Epithelial cell of prostate (primary cell): ENCODE data around the gene NTN5.
A peak's percentile ranks its signal among the peaks of the same experiment; 100 is the strongest.

Experiments used
- DNase-seq: peaks from one replicate; pipeline ENCODE4 v3.0.0-alpha.2; 2011; ENCODE audit warnings: low read depth, low spot score
- H3K27ac ChIP-seq: fragments of 450-650 bp; 2 replicates; pipeline ENCODE4 v1.5.1; 2017; ENCODE audit warnings: mild to moderate bottlenecking

NTN5 gene

DNA sequence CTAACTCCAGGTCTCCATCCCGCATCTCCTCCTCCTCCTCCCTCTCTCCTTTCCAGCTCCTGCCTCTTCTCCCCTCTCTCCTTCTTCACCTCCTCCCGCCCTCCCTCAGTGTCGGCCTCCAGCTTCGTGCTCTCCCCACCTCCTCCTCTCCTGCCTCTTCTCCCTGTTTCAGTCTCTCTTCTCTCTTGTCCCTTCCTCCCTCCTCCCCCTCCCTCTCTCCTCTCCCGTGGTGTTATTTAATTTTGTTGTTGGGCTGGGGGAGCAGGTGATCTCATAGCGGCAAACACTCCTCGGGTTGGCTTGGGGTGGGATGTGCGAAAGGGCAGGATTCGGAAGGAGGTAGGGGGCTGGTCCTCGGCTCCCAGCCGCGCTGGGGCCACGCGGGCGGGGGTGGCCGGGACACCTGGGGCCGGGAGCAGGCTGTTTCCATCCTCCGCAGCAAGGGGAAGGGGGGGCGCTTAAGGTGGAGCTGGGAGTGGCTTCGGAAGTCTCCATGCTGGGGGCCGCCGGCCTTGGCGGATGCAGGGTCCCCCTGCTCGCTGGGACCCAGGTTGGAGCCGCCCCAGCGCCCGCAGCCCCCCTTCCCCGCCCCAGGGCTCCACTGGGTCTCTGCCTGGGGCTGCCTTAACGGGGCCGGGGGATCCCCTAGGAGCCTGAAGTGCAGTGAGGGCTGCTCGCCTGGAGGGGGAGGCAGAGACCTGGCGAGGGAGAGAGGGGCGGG, 26.7 kb downstream of the NTN5 start, which contains the start of gene CA11:
TSS of gene CA11 (minus strand) at position 187 of the 721 bp plus-strand sequence. CDS start 555 bp downstream, outside the sequence.
- H3K27ac ChIP-seq: no peak within 1 kb of the TSS
- DNase-seq: no peak

DNA sequence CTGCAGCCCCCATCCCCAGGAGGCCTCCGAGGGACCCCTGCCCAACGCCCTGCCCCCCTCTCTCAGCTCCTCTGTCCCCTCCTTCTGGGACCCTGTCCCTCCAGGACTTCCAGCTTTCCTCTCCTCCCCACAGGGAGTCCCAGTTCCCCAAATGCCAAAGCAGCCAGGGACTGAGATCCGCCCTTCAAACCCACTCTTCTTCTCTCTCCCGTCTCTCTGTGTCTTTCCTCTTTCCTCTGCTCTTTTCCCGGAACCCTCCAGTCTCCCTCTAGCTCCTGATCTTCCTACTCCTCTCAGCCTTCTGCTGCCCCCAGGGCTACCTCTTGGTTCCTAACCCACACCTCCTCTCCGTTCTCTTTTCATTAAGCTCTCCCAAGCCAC, 27.2 kb downstream of the NTN5 start:
- no peak overlapping the region for H3K27ac ChIP-seq

GRCh38 chr19:48644839-48645619, 27.8 kb downstream of the NTN5 start:
- no peak overlapping the region for H3K27ac ChIP-seq
- no peak for DNase-seq

More for the DNA sequence above, 27.2 kb downstream of the NTN5 start:
- no peak for DNase-seq

DNA sequence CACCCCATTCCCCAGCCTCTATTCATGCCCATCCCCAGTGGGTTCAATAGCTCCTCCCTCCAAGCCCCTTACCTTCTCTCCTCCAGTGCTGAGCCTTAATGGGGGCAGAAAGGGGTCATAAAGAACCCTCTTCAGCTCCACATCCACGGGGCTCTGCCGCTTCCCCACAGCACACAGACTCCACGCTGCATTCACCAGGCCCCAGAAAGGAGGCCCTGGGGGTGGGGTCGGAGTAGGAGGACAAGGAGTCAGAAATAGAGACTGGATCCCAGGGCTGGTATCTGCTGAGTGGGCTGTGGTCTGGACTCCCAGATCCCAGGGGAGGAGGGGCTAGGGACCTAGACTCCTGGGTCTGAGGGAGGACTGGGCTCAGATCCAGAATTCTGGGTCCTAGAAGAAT, 28.5 kb downstream of the NTN5 start:
- DNase-seq: no peak
- no peak overlapping the region for H3K27ac ChIP-seq

DNA sequence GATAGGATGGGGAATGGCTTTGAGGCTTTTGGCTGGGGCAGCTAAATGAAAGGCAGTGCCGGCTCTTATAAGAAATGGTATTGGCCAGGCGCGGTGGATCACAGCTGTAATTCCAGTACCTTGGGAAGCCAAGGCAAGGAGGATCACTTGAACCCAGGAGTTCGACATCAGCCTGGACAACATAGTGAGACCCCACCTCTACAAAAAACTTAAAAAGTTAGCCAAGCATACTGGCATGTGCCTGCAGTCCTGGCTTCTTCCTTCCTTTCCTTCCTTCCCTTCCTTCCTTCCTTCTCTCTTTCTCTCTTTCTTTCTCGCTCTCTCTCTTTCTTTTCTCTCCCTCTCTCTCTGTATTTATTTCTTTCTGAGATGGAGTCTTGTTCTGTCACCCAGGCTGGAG, 30.0 kb downstream of the NTN5 start:
- no peak for DNase-seq
- no peak overlapping the region for H3K27ac ChIP-seq

GRCh38 chr19:48641850-48642249, 31.0 kb downstream of the NTN5 start:
- DNase-seq: no peak
- H3K27ac ChIP-seq: no peak overlapping the region

GRCh38 chr19:48639483-48640375, 33.1 kb downstream of the NTN5 start:
- no peak overlapping the region for H3K27ac ChIP-seq
- no peak for DNase-seq

GRCh38 chr19:48638831-48639381, 33.9 kb downstream of the NTN5 start:
- no peak for DNase-seq
- H3K27ac ChIP-seq: no peak overlapping the region

GRCh38 chr19:48637948-48638830, 34.6 kb downstream of the NTN5 start:
- peak overlapping the region; percentile 91 for H3K27ac ChIP-seq
- peak; percentile 82 for DNase-seq

- peak overlapping the region; percentile 91 for H3K27ac ChIP-seq
- DNase-seq: peak; percentile 90
Measured at GRCh38 chr19:48637449-48637947, 35.3 kb downstream of the NTN5 start.

GRCh38 chr19:48636859-48637448, 35.9 kb downstream of the NTN5 start, which contains the start of gene DBP:
Gene DBP, minus strand, starts transcription at chr19:48637379. Its CDS starts 385 bp downstream, at chr19:48636994.
- peak within 1 kb of the TSS; percentile 91 for H3K27ac ChIP-seq
- no peak for DNase-seq

DNA sequence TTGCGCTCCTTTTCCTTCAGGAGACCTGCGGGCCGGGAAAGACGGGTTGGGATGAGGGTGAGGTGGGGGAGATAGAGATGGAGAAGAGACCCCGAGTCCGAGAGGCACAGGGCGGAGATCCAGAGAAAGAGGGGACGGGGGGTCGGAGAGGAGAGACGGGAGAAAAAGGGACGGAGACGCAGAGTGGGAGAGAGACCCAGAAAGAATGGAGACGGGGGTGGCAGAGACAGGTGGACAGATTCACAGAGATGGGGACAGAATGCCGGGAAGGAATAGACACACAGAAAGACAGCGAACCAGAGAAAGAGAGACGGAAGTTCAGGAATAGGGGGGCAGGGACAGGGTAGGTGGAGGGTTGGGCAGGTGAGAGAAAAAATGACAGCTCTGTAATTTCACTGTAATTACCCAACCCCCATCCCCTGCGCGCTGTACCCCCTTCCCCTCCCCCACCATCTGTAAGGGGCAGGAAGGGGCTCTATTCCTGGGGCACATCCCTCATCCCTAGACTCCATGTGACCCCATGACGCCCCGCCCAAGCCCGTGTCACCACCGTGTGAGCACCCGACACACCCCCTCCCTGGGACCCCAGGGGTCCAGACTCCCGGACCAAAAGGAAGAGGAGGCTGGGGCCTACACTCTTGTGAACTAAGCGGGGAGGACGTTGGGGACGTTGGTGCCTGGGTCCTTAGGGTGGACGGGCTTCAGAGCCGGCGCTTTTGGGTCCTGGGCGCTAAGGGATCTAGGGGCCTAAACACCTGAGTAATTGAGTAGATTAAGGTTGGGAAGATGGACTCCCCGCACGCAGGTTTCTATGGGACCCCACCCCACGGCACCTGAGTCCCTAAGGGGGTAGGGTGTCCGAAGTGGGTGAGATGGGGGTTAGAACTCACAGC, 36.6 kb downstream of the NTN5 start:
- DNase-seq: no peak
- H3K27ac ChIP-seq: peak overlapping the region; percentile 91

- no peak for DNase-seq
- peak overlapping the region; percentile 91 for H3K27ac ChIP-seq
Measured at GRCh38 chr19:48635263-48635965, 37.4 kb downstream of the NTN5 start.

DNA sequence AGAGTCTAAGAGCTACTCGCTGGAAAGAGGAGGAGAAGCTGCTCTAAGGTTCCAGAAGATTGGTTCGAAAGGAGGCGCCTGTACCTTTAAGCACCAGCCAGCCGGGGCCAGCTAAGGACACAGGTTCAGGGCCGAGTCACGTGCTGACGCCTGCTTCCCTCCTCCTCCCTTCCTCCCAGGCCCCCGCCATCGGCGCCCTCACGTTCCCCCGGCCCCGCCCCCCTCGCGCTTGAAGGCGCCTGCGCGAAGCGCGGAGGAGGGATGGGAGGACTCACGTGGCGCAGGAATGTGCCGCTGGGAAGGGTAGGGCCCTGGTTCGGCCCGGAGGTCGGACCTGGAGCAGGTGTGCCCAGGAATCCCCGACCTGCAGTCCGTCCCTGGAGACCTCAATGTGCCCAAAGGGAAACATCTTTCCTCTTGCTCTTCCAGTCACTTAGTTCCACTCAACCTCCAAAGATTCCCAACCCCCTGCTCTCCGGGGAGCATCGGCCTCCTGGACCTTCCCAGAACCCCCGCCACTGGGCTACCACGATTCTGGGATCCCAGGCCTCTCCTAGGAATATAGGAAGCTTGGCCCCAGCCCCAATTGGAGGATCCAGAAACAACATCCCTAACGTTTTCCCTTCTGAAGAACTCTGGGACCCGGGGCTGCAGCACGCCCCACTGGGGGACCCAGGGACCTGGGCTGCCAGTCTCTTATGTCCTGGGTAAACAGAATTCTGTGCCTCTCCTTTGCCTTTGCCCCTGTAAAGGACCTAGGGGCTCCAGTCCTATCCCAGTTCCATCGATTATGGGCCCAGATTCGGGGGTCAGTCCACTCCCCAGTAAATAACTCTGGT, 38.2 kb downstream of the NTN5 start:
- DNase-seq: peak; percentile 84
- peak overlapping the region; percentile 91 for H3K27ac ChIP-seq

DNA sequence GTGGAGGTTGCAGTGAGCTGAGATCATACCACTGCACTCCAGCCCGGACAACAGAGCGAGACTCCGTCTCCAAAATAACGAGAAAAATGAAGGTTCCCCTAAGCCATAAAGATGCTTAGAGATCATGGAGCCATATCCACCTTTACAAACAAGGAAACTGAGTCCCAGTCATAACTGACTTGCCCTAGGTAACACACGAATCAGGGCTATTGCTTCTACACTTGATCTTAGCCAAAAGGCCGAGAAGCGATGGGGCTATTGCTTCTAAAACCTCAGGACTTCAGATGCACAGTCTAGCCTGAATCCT, 38.8 kb downstream of the NTN5 start:
- H3K27ac ChIP-seq: peak overlapping the region; percentile 91
- no peak for DNase-seq
